Fibroblast of skin of scalp (primary cell): ENCODE results near the gene TMC6.
"Not testable (repeated sequence)": the region's sequence is repeated elsewhere in the genome, so short reads cannot be mapped to it uniquely, and the experiment has no call there.

Experiments
- DNase-seq: peaks from one replicate; pipeline ENCODE4 v3.0.0-alpha.2; 2013

Gene TMC6

GRCh38 chr17:78069695-78070094 is 58.9 kb downstream of the TMC6 start:
- no peak for DNase-seq

GRCh38 chr17:78066976-78067375 is 61.6 kb downstream of the TMC6 start:
- not testable (repeated sequence) for DNase-seq

- no peak for DNase-seq
Observed at GRCh38 chr17:78064708-78065107, 63.8 kb downstream of the TMC6 start.

DNA sequence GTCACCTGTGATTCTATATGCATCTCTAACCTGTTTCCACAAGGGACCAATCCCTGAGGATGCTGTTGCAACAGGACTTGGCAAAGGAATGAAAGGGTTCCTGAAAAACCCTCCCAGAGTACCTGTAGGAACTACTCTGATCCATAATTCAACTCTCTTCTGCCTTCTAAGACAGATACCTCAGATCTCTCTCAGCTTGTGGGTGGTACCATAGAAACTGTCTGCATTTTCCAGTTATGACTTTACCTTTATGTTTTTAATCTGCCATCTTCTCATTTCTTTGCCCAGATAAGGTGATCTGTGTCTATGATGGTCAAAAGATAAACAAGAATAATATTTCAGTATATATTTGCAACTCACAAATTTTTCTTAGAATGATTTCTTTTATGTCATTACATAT is 65.1 kb downstream of the TMC6 start:
- no peak for DNase-seq

DNA sequence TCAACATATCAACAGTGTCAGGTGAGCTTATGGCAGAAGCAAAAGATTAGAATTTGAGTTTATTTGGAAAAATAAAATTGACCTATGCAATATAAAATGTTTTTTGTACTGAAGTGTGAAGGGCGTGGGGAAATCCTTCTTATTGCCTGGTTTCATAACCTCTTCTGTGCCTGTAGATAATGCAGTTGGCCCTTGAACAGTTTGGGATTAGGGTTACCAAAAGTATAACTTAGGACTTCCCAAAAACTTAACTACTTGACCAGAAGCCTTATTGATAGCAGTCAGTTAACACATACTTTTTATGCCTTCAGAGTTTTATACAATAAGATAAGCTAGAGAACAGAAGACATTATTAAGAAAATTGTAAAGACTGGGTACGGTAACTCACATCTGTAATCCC is 66.0 kb downstream of the TMC6 start:
- no peak for DNase-seq
